IMR-90 (cell line): Measurements from ENCODE around the gene DUSP12. TPM values are rescaled to one million over a fixed set of nuclear protein-coding genes. Genes with fewer than 3 reads are reported as not detected.

Experiments
- ATAC-seq: fragments of 200-7000 bp; cut with Tn5 transposase; 2 replicates; pipeline ENCODE4 v1.9.1; 2020; ENCODE audit warnings: low read depth, mild to moderate bottlenecking, moderate library complexity
- BruUV-seq: library from RNA; stranded (reverse); fragments of 400-500 nt; replicated peaks from 2 replicates; lab custom pipeline; 2021; lab: Mats Ljungman, UMichigan
- CTCF ChIA-PET: fragments of 300-600 bp; formaldehyde crosslinking; extraction: SDS; loops from one replicate; lab custom pipeline; 2021; ENCODE audit warnings: antibody characterized with exemption; lab: Yijun Ruan, JAX
- POLR2A ChIA-PET: fragments of 300-600 bp; sonication (Branson Sonifier 250); formaldehyde crosslinking; loops from one replicate; lab custom pipeline; 2022; ENCODE audit warnings: antibody characterized with exemption; ENCODE audit not compliant: unreplicated experiment; lab: Charles Lee
- DNase-seq: peaks from one replicate; pipeline ENCODE4 v3.0.0; 2013
- H2AFZ ChIP-seq: replicated peaks from 2 replicates; pipeline ENCODE3; 2013; ENCODE audit warnings: low read length, mild to moderate bottlenecking; ENCODE audit not compliant: poor library complexity
- H2AK5ac ChIP-seq: 2 replicates; pipeline ENCODE4 v1.6.1; 2013; ENCODE audit warnings: low read depth, low read length, inconsistent platforms
- H2AK9ac ChIP-seq: replicated peaks from 2 replicates; pipeline ENCODE3; 2013; ENCODE audit warnings: mild to moderate bottlenecking, low read depth, low read length, moderate library complexity; ENCODE audit not compliant: poor library complexity
- H2BK120ac ChIP-seq: 2 replicates; pipeline ENCODE4 v1.6.1; 2013; ENCODE audit warnings: low read depth, low read length, inconsistent platforms
- H2BK15ac ChIP-seq: 3 replicates; pipeline ENCODE4 v1.6.1; 2013; ENCODE audit warnings: low read depth, low read length, inconsistent platforms
- H2BK20ac ChIP-seq: 2 replicates; pipeline ENCODE4 v1.6.1; 2013; ENCODE audit warnings: low read depth, mild to moderate bottlenecking, inconsistent platforms, low read length, moderate library complexity
- H2BK5ac ChIP-seq: 2 replicates; pipeline ENCODE4 v1.6.1; 2013; ENCODE audit warnings: mild to moderate bottlenecking, low read depth, low read length, inconsistent platforms; ENCODE audit not compliant: poor library complexity, severe bottlenecking
- H3K14ac ChIP-seq: replicated peaks from 2 replicates; pipeline ENCODE4 v1.6.1; 2013; ENCODE audit warnings: low read depth, low read length, inconsistent platforms
- H3K18ac ChIP-seq: 2 replicates; pipeline ENCODE4 v1.6.1; 2013; ENCODE audit warnings: low read depth, low read length, control low read depth
- H3K23ac ChIP-seq: 2 replicates; pipeline ENCODE4 v1.6.1; 2013; ENCODE audit warnings: low read depth, low read length, inconsistent platforms
- H3K27ac ChIP-seq: 2 replicates; pipeline ENCODE4 v1.5.1; 2013; ENCODE audit warnings: mild to moderate bottlenecking, control low read depth, low read length; ENCODE audit not compliant: insufficient read depth
- H3K27me3 ChIP-seq: 2 replicates; pipeline ENCODE4 v1.6.1; 2013; ENCODE audit warnings: low read length; ENCODE audit not compliant: control insufficient read depth, insufficient read depth
- H3K36me3 ChIP-seq: 2 replicates; pipeline ENCODE4 v1.6.1; 2013; ENCODE audit warnings: low read length, mixed read lengths; ENCODE audit not compliant: control insufficient read depth, insufficient read depth
- H3K4ac ChIP-seq: 2 replicates; pipeline ENCODE4 v1.6.1; 2013; ENCODE audit warnings: low read depth, low read length, inconsistent platforms
- H3K4me1 ChIP-seq: 2 replicates; pipeline ENCODE4 v1.6.1; 2013; ENCODE audit warnings: low read length, mixed read lengths; ENCODE audit not compliant: control insufficient read depth, insufficient read depth
- H3K4me2 ChIP-seq: 2 replicates; pipeline ENCODE4 v1.6.1; 2013; ENCODE audit warnings: low read depth, mild to moderate bottlenecking, control low read depth, low read length, moderate library complexity
- H3K4me3 ChIP-seq: 2 replicates; pipeline ENCODE4 v1.5.1; 2013; ENCODE audit warnings: low read depth, mild to moderate bottlenecking, control low read depth, low read length, moderate library complexity; ENCODE audit not compliant: insufficient read depth
- H3K56ac ChIP-seq: 2 replicates; pipeline ENCODE4 v1.6.1; 2013; ENCODE audit warnings: low read length, inconsistent platforms; ENCODE audit not compliant: insufficient read depth; ENCODE audit errors: extremely low read depth
- H3K79me1 ChIP-seq, 2 experiments: 2 replicates each; pipeline ENCODE4 v1.6.1; 2013; ENCODE audit warnings: low read length in 2 of 2, inconsistent platforms in 1 of 2, low read depth in 1 of 2
- H3K9ac ChIP-seq: 2 replicates; pipeline ENCODE4 v1.6.1; 2013; ENCODE audit warnings: low read depth, low read length, control low read depth
- H3K9me1 ChIP-seq: 2 replicates; pipeline ENCODE4 v1.6.1; 2013; ENCODE audit warnings: low read length, inconsistent platforms; ENCODE audit not compliant: insufficient read depth
- H3K9me3 ChIP-seq: 2 replicates; pipeline ENCODE4 v1.6.1; 2013; ENCODE audit warnings: low read length; ENCODE audit not compliant: control insufficient read depth, insufficient read depth
- H4K20me1 ChIP-seq: 2 replicates; pipeline ENCODE4 v1.6.1; 2013; ENCODE audit warnings: low read length, inconsistent platforms; ENCODE audit not compliant: insufficient read depth
- H4K5ac ChIP-seq: 2 replicates; pipeline ENCODE4 v1.6.1; 2013; ENCODE audit warnings: mild to moderate bottlenecking, low read depth, low read length, control low read depth
- H4K8ac ChIP-seq, 2 experiments: 2 replicates each; pipeline ENCODE4 v1.6.1; 2013; ENCODE audit warnings: low read depth in 2 of 2, low read length in 2 of 2, control low read depth in 1 of 2, inconsistent platforms in 1 of 2
- H4K91ac ChIP-seq: 2 replicates; pipeline ENCODE4 v1.6.1; 2013; ENCODE audit warnings: low read depth, low read length, inconsistent platforms; ENCODE audit not compliant: insufficient read depth
- CTCF ChIP-seq: conservative IDR thresholded peaks from 2 replicates; pipeline ENCODE4 v1.5.1; 2012; ENCODE audit warnings: mild to moderate bottlenecking, low read depth, low read length, improper control_type of control experiment
- MAZ ChIP-seq: IDR thresholded peaks from 2 replicates; pipeline ENCODE4 v1.6.1; 2012; ENCODE audit warnings: low read depth, mild to moderate bottlenecking, low read length, improper control_type of control experiment, moderate library complexity, borderline replicate concordance
- MXI1 ChIP-seq: IDR thresholded peaks from 2 replicates; pipeline ENCODE4 v1.6.1; 2012; ENCODE audit warnings: low read depth, mild to moderate bottlenecking, low read length, moderate library complexity, borderline replicate concordance
- RAD21 ChIP-seq: IDR thresholded peaks from 2 replicates; pipeline ENCODE4 v1.6.1; 2012; ENCODE audit warnings: low read length, improper control_type of control experiment
- SMC3 ChIP-seq: fragments of 150-350 bp; IDR thresholded peaks from 2 replicates; pipeline ENCODE4 v1.6.1; 2016; ENCODE audit warnings: low read depth, mild to moderate bottlenecking, antibody characterized with exemption, low read length, moderate library complexity
- USF2 ChIP-seq: fragments of 150-350 bp; IDR thresholded peaks from 2 replicates; pipeline ENCODE4 v1.6.1; 2017; ENCODE audit warnings: mild to moderate bottlenecking, antibody characterized with exemption, low read length, low read depth
- WGBS, 2 experiments: methylation state at CpG; one replicate each; pipeline versions ENCODE4 v1.1.5 to v1.1.7; 2013; ENCODE audit warnings: missing lambda C conversion rate in 2 of 2; ENCODE audit not compliant: insufficient read length in 1 of 2; ENCODE audit errors: extremely low coverage in 2 of 2; 5-methylcytosine and 5-hydroxymethylcytosine counted together
- dilution Hi-C: fragments of 300-500 bp; cut with HindIII; formaldehyde crosslinking; loops from one replicate; pipeline ENCODE4 v1.14.3; 2018; ENCODE audit warnings: low sequenced_read_pairs; ENCODE audit not compliant: unreplicated experiment
- in situ Hi-C: fragments of 300-500 bp; cut with MboI; formaldehyde crosslinking; loops from 3 replicates; pipeline ENCODE4 v1.14.3; 2019; ENCODE audit warnings: low sequenced_read_pairs, inconsistent platforms, mixed read lengths
- intact Hi-C: fragments of 100-400 bp; cut with micrococcal nuclease; formaldehyde crosslinking; loops from 2 replicates; pipeline ENCODE4 v1.10.0; 2022
- polyA plus RNA-seq, 3 experiments: library from polyadenylated mRNA; depleted of rRNA; stranded (reverse); fragments of >200 nt; gene quantifications; 2 replicates each; pipeline ENCODE4 v1.2.3, GENCODE V29; 2012; ENCODE audit warnings: low replicate concordance in 1 of 3
- total RNA-seq: library from RNA; depleted of rRNA; stranded (reverse); fragments of >200 nt; gene quantifications from 2 replicates; pipeline ENCODE4 v1.2.3, GENCODE V29; 2012

Gene DUSP12
- total and polyA plus RNA-seq, 2 of the 4 experiments (the other 2 are of a cell fraction) = 31.5 to 35.6 TPM

GRCh38 chr1:161725908-161726472, 23.6 kb upstream of the DUSP12 start:
- in situ Hi-C loops = loop anchor here (25.0 kb wide), 1 partner anchor 89 kb away; the partner anchor contains the start of gene FCGR3B
- H3K18ac ChIP-seq = peak overlapping the region; percentile 68
- peak overlapping the region; percentile 21; the same call in 1 of the 2 replicates for H2BK20ac ChIP-seq
- H3K4ac ChIP-seq = peak overlapping the region; percentile 92
- H4K8ac ChIP-seq = peak overlapping the region; percentile 71 to 85
- peak overlapping the region; percentile 33 for H4K5ac ChIP-seq
- H4K20me1 ChIP-seq = no peaks in the 10 kb centered on the region
- peak overlapping the region; percentile 29 for H2BK120ac ChIP-seq
- H2BK5ac ChIP-seq = peak overlapping the region; percentile 88
- WGBS, 2 experiments = 0% methylated on average over 5 of the region's 34 CpGs; no CpG with 5 or more reads in 1 of the 2 experiments
- H4K91ac ChIP-seq = peak overlapping the region; percentile 69
- ATAC-seq = peak; percentile 21
- dilution Hi-C loops = no loop called here
- CTCF ChIA-PET = interaction anchor here (0.7 to 2.0 kb wide), 3 partner anchors 10 to 15 kb away, joined by 3 to 8 read pairs (median 5); no protein-coding TSS in a partner anchor
- H3K79me1 ChIP-seq = peaks cover 3 to 13% of the 10 kb centered on the region in 2 experiments; a peak in 1 of 4 replicates
- TF ChIP-seq SMC3 (0 out of 2 replicates have a peak, but pooled peaks have one; percentile 11), RAD21 (0 out of 2 replicates have a peak, but pooled peaks have one; percentile 17), MXI1 (no peak), USF2 (no peak), MAZ (peak; percentile 25; the same call in 1 of the 2 replicates), CTCF (peak; percentile 39)
- no peaks in the 10 kb centered on the region for H3K36me3 ChIP-seq
- POLR2A ChIA-PET = no interaction called here
- peak overlapping the region; percentile 88 for H2AK5ac ChIP-seq
- H2AK9ac ChIP-seq = peak overlapping the region; percentile 80
- peak; percentile 38 for DNase-seq
- peak overlapping the region; percentile 95 for H2AFZ ChIP-seq
- H3K23ac ChIP-seq = peak overlapping the region; percentile 94
- H3K27ac ChIP-seq = peak overlapping the region; percentile 91
- no peaks in the 10 kb centered on the region for H3K9me3 ChIP-seq
- peak overlapping the region; percentile 82 for H3K14ac ChIP-seq
- 0 out of 2 replicates have a peak overlapping the region, but pooled peaks have one; percentile 54 for H3K56ac ChIP-seq
- intact Hi-C loops = no loop called here
- H3K9me1 ChIP-seq = peaks cover 20% of the 10 kb centered on the region
- H2BK15ac ChIP-seq = peak overlapping the region; percentile 65; the same call in 1 of the 3 replicates
- BruUV-seq = no TSS peak
- peak overlapping the region; percentile 90 for H3K4me2 ChIP-seq
- H3K27me3 ChIP-seq = no peaks in the 10 kb centered on the region
- H3K4me3 ChIP-seq = peak overlapping the region; percentile 98
- H3K9ac ChIP-seq = peak overlapping the region; percentile 87
- peaks cover 5% of the 10 kb centered on the region for H3K4me1 ChIP-seq
